Measurements from ENCODE around the gene EHMT1.

- no peak for TF ChIP-seq POLR2AphosphoS5 (IDR thresholded peaks at IDR 0.05; ENCODE audit: low read depth)
- TF ChIP-seq CTCF (IDR thresholded peaks at IDR 0.05; ENCODE audit: insufficient read depth, low read length) = no peak
- TF ChIP-seq GABPA (IDR thresholded peaks at IDR 0.05; ENCODE audit: low read depth) = no peak
- no peak for TF ChIP-seq REST (IDR thresholded peaks at IDR 0.05; ENCODE audit: insufficient replicate concordance, low read depth)
- no peak; the same call in 1 of the 2 replicates for TF ChIP-seq SPI1 (IDR thresholded peaks at IDR 0.05; ENCODE audit: borderline replicate concordance, low read depth)
Observed at GRCh38 chr9:137745541-137745991, 126.8 kb downstream of the EHMT1 start.
